ENCODE data around the gene PHC2.

DNA sequence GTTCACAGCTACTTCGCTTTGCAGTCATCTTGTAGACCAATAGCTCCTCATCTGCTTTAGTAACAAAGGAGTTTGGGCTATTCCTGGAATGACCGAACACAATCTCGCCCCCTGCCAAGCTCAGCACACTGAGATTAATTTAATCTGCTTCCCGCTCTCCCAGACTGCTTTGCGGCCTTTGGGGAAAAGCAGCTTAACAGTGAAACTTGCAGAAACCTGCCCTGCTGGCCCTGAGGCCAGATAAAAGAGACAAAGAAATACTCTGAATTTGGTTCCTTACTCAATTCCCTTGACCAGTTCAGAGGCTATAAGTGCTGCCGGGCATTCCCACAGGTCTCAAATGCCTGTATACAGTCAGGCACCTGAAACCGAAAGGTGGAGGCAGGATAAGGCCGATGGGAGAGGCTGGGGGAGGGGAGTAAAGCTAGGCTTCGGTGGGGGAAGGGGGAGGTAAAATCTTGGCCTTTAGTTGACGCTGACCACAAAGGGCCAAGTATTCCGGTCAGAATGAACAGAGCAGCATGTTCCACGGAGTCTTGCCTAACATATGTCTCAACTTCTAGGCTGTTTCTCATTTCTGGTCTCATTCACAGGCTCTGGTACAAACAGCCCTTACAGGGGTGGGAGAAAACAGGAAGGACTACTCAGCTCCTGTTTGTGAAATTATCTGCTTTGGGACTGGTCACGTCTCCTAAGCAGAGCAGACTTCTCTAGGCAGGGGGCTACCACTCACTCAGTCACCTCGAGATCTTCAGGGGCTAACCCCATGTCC, 92.3 kb downstream of the PHC2 start:
- TF ChIP-seq, protein P1, sequence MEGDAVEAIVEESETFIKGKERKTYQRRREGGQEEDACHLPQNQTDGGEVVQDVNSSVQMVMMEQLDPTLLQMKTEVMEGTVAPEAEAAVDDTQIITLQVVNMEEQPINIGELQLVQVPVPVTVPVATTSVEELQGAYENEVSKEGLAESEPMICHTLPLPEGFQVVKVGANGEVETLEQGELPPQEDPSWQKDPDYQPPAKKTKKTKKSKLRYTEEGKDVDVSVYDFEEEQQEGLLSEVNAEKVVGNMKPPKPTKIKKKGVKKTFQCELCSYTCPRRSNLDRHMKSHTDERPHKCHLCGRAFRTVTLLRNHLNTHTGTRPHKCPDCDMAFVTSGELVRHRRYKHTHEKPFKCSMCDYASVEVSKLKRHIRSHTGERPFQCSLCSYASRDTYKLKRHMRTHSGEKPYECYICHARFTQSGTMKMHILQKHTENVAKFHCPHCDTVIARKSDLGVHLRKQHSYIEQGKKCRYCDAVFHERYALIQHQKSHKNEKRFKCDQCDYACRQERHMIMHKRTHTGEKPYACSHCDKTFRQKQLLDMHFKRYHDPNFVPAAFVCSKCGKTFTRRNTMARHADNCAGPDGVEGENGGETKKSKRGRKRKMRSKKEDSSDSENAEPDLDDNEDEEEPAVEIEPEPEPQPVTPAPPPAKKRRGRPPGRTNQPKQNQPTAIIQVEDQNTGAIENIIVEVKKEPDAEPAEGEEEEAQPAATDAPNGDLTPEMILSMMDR (conservative IDR thresholded peaks at IDR 0.05) = no peak
- TF ChIP-seq ZFX (IDR thresholded peaks at IDR 0.05) = no peak
